NOMO-1 treated with DMSO at 0.1 percent for 48 hours (cell line): ENCODE data around the gene ARID1B.
A peak's percentile ranks its signal among the peaks of the same experiment; 100 is the strongest.

Experiments used
- DNase-seq: peaks from one replicate; lab custom pipeline; 2025; ENCODE audit not compliant: unreplicated experiment; lab: John Stamatoyannopoulos, UW

The ARID1B gene

DNA sequence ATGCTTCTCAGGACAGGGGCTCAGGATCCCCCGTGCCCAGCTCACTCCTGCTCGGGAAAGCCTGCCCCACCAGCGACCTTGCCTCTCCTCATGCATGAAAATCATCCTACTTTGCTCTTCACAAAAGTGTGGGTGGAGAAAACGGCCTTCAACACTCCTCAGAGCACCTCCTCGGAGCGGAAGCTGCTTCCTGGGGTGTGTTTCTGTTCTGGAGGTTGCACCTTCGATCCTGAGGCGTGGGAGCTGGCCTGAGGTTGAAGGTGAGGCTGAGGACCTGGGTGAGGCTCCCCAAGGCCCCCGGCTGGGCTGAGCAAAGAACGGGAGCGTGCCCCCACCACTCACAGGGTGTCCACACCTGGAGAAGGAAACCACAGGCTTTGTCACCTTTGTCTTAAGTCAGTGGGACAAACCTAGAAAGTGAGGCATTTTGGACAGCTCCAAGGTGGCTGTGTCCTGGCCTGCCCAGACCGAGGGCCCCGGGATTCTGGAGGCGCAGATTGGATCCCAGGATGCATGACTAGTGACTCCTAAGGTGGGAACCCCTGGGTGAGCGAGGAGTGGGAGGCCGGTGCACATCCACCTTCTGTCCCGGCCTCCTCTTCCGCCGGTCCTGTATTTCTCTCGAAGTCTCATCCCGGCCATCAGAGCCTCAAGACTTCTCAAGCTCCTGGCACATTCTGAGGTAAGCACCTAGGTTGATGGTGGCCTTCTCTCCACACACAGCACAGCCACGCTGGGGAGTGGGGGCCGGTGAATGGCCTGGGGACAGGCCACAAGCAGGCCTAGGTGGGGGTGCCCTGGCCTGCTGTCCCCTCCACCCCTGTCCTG lies 441.4 kb downstream of the ARID1B start:
- DNase-seq: no peak

DNA sequence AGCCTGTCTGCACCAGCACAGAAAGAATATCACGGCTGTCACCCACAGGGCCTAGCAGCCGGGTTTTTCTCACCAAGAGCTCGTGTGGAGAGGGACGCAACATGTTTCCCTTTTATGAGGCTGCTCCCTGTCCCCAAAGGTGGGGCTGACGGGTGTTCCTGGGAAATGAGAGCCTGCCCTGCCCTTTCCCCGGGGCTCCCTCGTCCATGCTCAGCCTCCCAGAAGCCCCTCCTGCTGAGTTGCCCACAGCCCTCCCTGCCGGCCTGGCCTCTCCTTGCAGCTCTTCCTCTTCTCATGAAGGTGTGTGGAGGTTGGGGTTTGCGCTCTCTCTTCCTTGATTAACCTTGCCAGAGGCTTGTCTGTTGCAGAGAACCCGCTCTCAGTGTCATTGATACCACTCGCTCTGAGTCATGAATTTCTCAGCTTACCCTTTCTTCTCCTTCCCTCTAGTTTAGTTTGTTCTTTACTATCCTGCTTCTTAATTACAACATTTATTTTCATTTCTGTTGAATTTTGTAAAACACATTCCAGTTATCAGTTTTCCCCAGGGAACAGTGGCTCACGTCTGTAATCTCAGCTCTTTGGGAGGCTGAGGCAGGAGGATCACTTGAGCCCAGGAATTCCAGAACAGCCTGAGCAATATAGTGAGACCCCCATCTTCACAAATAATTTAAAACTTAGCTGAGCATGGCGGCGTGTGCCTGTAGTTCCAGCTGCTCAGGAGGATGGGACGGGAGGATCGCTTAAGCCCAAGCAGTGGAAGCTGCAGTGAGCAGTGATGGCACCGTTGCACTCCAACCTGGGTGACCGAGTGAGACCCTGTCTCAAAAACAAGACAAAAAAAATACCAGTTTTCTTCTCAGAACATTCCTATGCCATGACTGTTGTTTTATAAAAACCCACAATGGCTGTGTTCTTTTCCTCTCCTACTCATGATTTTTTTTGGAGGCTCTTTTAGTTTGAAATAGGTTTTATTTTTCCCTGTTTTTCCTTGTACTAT lies 442.3 kb downstream of the ARID1B start:
- no peak for DNase-seq

DNA sequence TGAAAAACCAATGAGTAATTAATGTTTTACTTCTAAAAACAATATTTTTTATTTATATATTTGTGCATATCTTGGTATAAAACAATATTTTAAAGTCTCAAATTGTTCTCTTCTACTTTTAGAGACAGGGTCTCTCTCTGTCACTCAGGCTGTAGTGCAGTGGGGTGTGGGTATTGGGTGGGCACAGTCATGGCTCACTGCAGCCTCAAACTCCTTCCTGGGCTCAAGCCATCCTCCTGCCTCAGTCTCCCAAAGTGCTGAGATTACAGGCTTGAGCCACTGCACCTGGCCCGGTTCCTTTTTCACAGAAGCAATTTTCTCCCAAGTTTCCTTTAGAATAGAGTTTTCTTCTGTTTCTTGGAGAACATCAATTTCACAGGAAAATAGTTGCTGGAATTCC lies 443.3 kb downstream of the ARID1B start:
- DNase-seq: no peak

DNA sequence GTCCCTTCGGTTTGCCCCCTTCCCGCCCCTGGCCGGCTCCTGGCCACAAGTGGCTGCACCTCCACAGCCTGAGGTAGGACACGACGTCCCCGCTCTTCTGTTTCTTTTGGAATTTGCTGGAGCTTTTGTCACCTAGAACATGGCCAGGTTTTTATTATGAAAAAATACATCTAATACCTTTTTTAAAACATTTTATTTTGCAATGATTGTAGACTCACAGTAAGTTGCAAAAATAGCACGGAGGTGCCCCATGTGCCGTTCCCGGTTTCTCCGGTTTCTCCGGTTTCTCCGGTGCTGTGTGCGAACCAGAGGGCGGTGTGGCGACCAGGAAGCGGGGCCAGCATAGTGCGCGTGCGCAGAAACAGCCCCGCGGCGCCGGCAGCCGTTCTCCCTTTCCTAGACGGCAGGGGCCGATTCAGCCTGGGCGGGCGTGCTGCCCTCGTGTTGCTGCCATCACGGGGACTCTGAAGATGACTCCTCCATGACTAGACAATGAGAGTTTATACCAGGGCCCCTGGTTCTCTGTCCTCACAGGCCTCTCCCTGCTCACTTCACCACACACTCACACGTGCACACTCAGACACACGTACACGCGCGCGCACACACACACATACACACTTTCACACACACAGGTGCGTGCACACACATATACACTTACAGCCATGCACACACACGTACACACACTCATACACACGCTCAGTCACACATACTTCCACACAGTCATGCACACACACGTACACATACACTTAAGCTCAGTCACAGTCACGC lies 444.1 kb downstream of the ARID1B start:
- DNase-seq: peak; percentile 66

DNA sequence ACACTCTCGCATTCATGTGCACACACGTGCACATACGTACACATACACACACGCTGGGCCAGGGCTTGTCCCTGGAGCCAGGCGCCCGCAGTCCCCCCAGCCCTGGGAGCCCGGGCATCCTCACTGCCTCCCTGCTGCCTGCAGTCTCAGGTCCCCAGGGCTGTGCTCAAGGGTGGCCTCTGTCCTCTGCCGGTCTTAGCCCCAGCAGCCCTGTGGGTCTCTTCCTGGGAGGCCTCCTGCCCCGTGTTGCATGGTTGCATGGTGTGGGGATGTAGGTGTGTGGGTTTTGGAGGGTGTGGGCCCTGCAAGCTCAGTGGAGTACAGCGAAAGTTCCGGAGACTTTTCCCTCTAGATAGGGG lies 444.6 kb downstream of the ARID1B start:
- DNase-seq: no peak

DNA sequence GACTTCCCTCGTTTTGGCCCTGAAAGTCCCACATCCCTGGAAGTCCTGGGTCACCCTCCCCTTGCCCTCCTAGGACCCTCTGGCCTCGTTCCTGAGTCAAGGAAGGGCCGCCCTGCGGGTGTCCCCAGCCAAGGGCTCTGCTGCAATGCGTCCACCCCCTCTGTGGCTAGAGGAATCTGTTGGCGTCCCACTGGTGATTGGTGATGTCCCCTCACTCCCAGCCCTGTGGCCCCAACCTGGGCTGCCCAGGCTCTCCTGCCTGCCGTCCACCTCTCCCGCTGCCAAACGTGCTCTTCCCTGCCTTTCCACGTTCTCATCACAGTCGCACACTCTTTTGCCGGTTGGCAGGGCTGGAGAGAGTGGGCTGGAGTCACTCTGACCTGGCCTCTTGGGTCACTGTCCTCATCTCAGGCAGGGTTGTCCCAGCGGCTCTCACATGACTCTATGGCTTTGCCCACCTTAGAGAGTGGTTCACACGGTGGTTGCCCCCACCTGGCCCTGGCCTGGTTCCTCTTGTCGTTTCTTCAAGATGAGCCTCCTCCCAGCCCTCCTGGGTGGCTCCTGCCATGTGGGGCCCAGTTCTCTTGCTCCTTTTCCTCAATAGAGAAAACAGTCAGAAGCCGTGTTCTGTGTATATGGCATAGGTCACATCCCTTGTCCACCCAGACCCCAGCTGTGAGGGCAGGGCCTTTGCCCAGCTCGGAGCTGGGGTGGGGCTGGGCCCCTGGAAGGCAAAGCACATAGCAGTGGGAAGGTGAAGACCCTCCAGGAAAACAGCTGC lies 445.2 kb downstream of the ARID1B start:
- DNase-seq: no peak

DNA sequence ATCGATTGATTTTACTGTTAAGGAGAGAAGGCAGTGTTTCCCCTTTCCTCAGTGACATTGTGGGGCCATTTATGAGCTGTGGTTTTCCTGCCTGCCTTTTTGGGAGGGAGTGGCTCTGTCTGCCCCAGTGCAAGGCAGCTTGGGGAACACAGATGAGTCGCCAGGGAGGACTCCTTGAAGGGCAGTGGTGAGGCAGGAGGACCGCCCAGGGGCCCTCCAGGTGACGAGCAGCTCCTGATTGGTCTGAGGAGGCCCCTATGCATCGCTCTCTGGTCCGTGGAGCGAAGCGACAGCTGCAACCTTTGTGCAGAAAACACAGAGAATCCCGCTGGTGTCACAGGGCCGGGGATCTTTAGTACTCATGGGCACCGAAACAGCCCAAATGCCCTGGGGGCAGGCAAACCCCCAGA lies 445.8 kb downstream of the ARID1B start:
- DNase-seq: peak; percentile 76

DNA sequence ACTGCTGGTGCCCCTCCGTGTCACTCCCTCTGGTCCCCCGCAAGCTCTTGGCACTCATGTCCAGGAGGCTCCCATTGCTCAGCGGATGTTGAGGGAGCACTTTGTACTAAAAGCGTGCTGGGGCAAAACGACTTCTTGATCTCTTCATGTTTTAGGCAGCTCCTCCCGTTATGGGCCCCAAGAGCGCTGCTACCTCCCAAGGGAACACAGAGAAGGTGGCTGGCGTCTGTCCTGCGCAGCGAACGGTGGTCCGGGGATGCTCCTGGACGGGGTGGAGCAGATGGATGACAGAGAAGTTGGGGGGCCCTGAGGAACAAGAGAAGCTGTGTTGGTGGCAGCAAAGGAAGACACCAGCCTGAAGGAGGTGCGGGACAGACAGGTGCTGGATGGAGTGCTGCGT lies 446.3 kb downstream of the ARID1B start:
- no peak for DNase-seq

DNA sequence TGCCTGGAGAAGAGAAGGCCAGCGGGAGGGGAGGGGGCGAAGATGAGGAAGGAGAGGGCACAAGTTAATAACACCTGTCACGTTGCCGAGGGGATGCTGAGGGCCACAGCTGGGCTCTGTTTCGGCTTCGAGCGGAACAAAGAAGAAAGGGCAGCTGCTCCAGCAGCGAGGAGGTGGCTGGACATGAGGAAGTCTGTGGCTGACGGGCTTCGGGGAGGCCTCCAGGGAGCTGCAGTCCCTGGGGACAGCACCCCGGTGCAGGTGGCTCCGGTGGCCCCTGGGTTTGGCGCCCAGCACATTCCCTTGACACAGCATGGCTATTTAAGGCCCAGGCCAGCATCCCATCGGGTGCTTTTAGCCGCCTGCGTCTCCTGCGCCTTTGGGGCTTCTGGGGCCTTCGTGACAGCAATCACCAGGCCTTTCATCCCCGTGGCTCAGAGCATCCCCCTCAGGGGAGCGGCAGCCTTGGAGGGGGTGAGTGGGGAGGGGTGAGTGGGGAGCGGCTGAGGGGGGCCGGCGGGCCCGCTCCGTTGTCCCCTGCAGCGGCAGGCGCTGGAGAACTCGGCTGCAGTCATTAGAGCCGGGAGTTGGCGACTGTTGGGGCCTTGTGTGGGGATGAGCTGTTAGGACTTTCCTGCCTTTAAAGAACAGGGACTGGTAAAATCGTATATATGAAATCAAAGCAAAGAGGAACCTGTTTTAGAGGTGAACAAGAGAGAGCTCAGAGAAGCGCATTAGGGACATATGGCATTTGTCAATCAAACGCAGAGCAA lies 447.2 kb downstream of the ARID1B start:
- DNase-seq: no peak

DNA sequence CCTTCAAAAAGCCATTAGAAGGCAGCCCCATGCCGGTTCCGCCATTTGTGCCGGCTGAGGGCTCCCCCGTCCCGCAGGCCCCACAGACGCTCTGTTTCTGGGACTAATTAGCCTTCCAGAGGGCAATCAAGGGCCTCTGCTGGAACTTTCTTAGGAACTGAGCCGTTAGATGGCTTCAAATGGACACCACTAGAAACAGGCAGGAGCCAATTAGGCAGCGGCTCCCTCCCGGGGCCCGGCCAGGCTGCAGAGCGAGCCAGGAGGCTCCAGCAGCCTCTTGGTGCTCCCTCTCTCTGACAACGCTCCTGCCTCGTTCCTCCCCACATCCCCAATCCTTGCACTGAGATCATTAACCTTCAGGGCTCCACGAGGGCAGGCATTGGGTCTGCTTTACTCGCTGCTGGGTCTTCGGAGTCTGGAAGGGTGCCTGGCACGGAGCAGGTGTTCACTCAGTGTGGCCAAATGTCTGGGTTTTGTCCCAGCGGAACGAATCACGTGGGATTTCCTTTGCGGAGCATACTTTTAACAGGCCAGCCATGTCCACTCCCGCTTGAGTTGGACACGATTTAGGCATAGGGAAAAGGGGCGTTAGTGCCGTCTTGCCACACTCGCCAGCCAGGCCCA lies 447.9 kb downstream of the ARID1B start:
- no peak for DNase-seq

DNA sequence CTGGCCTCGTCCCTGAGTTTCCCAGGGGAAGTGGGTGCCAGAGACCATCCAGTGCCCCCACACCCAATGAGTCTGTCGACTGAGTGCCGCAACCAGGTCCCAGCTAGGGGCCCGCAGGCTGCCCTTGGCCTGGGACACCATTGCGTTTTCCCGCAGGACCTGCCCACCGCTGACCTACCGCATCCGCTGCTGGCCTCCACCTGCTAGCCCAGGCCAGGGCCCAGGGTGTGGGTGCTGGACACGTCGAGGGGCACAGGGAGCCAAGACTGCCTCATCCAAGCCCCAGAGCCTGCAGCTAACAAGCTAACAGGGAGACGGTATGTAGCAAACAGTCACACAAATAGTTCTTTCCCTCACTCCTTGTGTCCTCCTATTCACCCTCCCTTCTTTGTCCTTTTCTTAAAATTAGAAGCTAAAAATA lies 448.4 kb downstream of the ARID1B start:
- no peak for DNase-seq

DNA sequence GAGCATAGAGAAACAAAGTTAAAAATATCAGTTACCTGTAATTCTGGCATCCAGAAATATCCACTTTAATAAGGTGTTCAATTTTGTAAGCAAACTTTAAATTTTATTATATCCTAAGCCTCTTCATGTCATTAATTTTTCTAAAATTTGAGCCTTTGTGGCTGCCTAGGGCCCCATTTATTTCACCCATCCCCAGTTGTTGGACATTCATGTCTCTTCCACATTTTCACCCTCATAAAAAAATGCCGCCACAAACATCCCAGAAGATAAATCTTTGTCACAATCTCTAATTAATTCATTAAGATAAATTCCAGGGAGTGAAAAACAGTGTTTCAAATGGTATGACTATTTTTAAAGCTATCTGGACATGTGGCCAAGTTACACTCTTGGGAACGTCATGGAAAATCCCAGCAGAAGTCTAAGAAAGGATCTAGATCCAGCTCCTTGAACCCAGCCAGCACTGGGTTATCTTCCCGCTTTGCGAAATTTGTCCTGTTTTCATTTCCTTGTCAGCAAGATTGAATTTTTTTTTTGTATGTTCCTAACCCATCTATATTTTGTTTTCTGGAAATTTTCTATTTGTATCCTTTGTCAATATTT lies 448.9 kb downstream of the ARID1B start:
- DNase-seq: no peak

DNA sequence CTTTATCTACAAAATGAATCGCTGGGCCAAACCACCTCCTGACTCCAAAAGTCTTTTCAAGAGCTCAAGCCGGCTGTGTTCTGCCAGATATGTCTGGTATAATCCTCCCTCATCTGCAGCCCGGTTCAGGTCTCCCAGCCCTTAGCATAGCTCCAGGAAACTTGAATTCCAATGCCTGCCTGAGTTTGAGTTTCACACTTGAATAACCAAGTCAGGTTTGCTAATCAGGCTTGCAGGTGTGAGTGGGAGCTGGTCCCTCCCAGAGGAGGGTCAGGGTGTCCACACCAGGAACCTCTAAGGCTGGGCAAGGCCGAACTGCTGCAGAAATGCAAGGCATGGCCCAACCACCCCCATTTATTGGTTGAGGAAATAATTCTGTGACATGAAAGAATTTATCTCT lies 449.6 kb downstream of the ARID1B start:
- no peak for DNase-seq

DNA sequence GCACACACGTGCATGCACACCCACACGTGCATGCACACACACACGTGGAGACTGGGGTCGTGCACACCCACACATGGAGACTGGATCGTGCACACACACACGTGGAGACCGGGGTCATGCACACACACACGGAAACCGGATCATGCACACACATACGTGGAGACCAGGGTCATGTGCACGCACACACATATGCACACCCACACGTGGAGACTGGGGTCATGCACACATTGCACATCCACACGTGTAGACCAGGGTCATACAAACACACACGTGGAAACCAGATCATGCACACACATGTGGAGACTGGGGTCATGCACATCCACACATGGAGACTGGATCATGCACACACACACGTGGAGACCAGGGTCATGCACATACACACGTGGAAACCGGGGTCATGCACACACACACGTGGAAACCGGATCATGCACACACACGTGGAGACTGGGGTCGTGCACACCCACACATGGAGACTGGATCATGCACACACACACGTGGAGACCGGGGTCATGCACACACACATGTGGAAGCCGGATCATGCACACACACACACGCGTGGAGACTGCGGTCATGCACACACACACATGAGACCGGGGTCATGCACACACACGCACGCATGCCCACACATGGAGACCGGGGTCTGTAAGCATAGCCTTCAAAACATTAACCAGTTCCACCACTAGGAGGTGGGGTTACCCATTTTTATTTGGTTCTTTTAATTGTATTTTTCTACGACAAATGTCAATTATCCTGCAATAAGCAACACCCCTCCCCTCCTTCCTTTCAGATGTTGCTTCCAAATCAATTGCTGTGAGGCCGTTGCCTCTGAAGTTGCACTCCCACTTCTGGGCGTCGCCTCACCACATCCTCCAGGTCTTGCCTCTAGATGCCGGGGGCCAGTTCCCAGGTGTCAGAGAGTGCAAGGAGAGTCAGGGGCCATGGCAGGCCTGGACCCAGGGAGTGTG lies 450.3 kb downstream of the ARID1B start:
- DNase-seq: no peak

DNA sequence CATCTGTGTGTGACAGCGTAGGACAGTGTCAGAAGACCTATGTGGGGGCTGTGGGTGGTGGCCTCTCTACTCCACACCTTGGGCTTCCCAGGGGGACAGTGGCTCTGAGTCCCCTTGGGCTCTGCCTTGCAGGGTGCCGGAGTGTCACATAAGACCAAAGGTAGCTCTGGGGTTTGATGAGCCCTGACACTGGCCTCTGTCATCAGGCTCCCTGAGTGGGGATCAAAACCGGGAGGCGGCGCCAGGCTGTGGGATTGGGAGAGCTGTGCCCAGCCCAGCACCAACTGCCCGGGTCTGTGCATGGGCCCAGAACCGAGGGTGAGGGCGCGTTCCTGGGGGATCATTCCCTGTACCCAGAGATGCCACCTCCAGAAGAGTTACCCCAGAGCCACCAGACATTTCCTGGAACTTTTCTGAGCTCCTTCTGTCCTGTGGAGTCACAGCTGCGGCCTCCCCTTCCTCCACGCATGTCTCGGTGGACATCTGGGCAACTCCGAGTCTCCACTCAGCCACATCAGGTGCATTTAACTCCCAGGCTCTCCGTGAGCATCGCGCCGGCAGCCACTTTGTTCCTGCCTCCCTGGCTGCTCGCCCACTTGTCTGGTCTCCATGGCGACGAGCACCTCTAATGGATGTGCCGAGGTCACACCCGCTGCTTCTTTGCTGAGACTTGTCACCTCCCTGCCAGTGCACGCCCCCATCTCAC lies 451.4 kb downstream of the ARID1B start:
- no peak for DNase-seq

DNA sequence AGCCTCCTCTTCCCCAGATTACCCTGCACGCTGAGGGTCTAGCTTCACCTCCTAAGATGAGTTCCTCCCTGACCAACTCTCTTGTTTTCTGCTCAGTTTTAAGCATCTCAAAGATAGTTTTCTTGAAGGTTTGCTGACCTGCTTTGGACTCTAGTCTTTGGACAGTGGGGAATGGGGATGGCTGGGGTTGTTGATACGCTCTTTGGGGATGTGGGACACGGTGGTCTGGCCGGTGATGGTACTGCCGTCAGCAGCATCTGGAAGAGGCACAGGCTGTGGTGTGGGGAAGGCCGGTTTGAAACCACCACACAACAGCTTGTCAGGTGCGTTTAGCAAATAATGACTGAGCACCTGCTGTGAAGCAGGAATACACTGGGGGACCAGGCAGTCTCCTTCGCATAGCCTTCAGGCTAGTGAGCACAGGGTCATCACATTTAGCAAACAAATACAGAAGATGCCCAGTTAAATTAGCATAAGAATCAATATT lies 452.0 kb downstream of the ARID1B start:
- DNase-seq: no peak

DNA sequence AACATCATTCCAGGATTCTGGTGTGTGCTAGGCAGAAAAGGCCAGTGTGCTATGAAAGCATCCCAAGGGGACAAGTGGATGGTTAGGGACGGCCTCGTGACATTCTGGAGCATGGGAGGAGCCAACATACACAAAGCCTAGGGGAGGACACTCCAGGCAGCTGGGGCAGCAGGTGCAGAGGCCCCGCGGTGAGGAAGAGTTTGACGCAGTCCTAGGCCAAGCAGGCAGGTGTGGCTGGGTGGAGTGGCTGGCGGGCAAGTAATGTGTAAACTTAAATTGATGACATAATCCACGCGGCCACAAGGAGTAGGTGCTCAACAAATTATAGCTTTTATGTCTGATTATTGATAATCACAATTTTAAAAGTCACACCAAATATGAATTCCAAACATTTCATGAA lies 452.5 kb downstream of the ARID1B start:
- DNase-seq: no peak
